ENCODE measurements around the gene GGCT.

GGCT gene

DNA sequence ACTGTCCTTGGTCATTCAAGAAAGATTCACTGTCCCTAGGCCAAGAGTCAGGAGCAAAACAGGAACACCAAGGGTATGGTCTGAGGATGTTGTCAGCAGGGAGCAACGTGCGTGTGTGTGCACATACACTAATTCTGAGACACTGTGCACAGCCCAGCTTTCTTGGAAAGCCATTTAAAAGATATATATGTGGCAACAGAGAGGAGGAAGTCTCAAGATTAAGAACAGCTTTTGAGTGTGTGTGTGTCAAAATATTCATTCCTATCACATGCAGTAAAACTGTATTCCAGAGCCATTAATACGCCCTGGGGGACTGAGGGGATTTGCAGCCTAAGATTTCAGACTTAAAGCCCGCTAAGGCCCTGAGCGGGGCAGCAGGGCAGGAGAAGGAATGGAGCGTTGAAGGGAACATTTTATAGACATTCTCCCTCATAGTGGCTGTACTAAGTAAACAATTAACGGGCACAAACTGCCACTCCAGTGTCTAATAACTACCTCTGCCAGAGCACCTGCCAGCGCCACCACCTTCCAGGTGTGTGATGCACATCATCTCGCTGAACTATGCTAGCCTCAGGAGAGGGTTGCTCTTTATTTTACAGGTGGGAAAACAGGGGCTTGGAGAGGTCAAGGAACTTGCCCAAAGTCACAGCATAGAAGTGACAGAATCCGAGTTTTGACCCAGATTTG, 28.0 kb downstream of the GGCT start:
- DNase-seq = no peak

DNA sequence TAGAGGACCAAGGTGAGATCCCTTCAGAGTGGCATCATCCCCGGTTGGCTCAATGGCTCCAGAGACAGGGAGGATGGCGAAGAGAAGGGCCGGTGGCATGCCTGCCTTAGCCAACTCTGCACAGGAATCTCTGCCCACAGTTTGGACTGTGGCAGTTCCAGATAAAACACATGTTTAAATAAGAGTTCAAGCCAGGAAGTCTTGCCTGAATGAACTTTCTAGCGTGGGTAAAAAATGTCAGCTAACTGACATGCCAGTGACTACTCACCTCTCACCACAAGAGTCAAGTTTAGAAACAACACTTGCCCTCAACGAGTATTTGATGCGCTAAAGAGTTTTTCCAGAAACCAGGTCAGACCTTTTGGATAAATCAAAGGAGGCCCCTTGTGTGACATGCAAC, 29.0 kb downstream of the GGCT start:
- DNase-seq = no peak

DNA sequence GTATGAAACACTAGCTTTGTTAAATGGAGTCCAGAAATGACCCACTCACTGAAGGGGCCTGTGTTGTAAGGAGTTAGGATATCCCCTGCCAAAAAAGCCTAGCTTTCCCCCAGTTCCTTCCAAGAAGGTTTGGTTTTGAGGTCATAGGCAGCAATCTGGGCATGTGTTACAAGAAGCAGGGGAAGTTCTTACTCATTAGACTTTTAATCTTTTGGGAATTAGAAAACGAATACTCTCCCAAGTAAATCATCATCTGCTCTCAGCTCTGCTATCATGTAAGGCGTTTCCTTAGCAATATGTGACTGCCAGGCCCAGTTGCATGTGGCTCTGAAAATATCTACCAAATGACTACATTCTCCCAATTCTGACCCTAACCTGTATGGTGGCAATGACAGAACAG, 29.7 kb downstream of the GGCT start:
- no peak for DNase-seq

DNA sequence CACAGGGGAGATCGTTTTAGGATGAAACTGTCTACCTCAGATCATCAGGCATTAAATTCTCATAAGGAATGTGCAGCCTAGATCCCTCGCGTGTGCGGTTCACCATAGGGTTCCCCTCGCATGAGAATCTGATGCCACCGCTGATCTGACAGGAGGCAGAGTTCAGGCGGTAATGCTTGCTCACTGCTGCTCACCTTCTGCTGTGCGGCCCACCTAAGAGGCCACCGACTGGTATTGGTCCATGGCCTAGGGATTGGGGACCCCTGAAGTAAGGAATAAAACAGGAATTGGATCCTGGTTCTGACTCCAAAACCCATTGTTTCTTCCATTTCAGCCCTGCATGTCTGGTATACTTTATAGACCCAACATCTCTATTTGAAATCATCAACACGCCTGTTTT, 30.1 kb downstream of the GGCT start:
- no peak for DNase-seq

DNA sequence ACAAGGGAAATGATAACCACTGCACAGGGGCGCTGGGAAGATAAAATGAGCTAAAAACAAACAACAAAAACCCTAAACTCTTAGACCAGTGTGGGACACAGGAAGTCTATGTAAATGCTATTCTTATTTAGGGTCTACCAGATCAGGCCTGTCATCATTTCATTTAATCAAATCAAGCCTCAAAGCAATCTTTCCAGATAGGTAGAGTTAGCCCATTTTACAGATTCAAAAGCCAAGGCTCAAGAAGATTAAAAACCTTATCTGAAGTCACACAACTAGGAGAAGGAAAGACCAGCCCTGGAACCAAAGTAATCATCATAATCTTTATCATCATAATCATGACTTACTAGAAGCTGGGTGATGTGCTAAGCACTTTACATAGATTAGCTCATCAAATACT, 30.7 kb downstream of the GGCT start:
- DNase-seq = no peak

DNA sequence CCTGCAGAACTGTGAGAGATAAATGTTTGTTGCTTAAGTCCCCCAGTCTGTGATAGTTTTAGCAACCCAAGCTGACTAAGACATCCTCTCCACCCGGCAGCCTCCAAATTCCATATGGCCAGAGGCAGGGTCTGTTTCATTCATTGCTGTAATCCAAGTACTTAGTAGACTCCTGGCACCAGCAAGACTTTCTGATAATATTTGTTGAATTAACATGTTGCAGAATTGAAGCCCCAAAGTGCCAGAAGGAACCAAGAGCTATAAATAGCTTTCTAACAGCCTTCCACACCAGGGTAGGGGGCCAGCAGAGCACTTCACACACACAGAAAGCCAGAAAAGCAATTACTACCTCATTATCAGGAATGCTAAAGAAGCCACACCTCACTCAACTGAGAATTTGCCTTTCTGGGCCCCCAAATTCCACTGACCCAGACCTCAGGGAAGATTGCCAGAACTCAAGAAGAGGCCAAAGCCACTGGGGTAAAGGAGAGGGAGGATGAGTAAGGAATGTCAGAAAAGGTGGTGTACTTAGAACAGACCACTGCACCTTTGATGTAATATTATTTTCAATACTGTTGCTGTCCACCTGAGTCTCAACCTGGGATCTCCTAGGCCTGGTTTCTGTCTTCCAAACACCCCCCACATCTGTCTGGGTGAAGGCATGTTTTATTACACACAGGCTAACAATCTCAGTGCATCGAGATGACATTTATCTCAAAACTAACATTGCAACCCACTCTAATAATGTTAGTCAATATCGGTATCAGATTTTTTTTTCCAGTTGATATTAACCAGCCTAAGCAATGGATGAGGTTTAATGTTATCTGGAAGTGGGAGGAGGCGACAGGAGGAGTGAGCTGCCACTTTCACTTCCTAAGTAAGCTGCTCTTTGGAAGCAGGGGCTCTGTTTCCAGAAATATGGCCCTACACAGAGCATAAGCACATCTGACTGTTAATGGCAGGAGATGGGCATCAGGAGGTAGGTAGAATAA, 31.5 kb downstream of the GGCT start:
- no peak for DNase-seq

DNA sequence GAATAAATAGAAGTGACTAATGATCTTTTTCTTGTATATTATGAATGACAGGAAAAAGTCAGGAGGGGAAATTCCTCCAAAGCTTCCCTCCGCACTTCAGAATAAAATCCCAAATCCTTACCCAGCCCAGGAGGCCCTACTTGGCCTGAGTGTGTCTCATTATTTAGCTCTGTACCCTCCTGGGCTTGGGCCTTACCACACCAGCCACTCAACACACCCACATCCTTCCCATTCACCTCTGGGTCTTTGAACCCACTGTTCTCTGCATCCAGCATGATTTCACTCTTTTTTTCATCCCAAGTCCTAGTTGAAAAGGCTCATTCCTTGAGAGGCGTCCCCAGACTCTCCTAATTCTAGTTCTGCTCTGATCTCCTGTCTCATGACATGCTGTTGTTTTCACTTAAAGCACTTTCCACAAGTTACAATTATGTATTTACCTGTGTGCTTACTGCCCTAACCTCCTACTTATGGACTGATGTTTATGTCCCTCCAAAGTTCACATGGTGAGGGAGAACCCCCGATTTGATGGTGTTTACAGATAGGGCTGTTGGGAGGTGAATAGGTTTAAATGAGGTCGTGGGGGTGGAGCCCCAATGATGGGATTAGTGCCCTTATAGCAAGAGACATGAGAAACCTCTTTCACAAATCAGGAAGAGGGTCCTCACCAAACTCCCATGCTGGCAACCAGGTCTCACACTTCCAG, 32.4 kb downstream of the GGCT start:
- DNase-seq = no peak

DNA sequence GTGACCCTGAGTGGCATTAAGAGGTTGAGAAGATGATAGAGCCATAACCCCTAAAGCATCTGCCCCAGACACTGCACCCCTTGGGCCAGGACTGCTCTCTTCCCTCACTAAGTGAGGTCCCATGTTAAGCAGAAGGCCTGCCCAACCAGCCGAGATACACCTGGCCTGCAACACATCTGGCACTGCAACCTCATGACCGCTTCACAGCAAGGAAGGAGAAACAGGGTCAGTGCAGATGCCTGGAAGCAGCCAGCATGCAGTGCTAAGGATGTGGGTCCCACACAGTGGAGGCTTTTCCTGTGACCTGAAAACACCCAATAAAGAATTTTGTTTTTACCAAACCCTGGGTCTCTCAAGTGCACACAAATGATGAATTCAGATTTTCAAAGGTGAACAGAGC, 33.4 kb downstream of the GGCT start:
- no peak for DNase-seq

DNA sequence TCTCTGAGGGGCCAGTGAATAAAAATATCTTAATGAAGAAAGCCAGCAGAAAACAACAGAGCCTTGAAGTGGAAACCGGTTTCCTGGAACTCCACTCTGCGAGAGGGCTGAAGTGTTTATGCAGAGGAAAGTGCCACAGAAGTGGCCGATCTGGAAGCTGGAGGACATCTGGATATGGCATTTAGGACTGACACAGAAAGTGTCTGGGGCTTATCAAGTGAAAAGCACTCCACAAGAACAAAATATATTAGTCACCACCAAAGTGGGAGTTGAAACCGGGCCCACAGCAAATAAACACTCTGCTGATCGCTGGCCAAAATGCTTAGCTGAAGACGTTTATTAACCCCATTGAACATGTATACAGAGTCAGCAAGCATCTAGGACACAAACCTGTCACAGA, 33.9 kb downstream of the GGCT start:
- DNase-seq = no peak

DNA sequence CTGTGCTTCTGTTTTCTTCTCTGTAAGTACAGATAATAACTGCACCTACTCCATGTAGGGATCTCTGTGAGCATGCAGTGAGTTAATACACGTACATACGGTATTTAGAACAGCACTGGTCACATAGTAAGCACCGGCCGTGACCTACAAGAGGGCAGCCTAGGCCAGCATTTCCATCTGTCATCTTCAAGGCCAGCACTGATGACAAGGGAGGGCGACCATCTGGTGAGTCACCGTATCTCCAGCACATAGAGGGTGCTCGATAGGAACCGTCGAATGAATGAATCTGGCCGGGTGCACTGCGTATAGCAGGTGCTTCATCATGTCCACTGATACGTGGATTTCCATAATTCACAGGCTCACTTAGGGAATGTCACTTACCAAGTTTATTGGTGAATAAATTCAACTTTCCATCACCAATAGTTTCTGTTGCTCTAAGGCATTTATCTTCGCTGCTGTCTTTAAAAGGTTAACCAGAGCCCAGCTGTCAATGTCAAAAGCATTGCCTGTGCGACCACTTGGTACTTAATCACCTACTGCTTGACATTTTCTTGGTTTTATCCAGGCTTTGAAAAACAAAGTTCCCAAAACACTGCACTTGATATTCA, 34.4 kb downstream of the GGCT start:
- no peak for DNase-seq

DNA sequence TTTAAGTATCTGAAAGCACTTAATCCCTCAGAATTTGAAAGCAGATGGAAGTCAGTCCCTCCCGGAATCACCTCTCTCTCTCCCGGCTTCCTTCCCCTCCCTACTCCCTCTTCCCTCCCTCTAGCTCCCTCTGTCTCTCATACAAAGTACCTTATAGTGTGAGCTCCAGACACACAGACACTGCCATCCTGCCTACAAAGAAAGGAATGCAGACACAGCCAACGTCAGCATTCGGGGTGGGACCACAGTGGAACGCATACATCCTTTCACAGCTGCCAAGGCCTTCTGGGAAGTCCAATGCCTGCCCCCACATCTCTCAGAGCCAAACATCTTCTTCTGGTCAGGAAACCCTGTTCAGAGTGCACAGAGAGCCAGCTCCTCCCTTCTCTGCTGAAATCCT, 35.3 kb downstream of the GGCT start:
- DNase-seq = no peak

DNA sequence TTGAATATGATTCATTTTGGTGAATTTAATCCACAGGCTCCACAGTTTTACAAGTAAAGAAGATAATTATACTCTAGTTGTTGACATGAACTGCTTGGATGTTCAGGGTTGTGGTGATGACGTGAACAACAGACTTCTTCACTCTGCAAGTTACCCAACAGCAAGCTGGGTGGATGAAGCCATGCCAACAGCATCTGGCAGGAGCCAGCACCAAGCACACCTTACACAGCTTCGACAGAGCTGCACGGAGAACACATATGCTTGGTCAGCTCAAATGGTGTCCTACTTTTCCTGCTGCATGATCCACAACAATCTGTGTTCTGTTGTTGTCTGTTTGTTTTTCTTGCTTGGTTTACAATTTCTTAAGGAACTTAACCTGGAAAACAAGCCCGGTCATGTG, 35.8 kb downstream of the GGCT start:
- DNase-seq = no peak

DNA sequence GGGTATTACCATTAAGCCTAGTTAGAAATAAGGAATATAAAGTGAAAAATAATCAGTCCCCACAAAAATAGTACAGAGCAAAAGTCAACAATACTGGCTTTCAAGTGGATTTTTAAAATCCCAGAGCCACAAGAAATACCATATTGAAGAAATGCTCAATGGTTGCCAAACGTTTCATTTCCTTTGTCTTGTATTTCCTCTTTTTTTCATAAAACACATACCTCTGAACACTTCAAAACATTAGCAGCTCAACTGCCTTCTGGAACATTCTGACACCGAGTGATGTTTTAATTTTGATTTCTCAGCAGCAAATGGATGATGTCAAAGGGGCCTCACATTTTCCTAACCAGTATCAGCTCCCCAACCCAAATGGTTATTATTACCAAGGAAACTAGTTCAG, 36.6 kb downstream of the GGCT start:
- DNase-seq = no peak

DNA sequence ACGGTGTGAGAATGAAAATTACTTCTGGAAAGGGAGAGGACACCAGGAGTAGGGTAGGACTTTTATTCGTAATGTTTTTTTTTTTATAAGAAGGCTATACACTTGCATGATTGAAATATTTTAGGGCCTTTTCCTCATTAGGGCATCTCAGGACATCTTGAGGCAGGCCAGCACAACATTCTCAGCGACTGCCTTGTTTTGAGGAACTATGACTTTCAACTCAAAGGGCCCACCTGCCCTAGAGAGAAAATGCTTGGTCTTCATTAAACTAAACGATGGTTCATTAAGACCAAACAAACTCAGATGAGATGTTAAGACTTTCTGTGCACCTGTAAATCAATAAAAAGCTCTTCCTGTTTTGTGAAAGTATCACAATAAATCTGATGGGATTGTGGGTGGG, 37.4 kb downstream of the GGCT start:
- DNase-seq = no peak

DNA sequence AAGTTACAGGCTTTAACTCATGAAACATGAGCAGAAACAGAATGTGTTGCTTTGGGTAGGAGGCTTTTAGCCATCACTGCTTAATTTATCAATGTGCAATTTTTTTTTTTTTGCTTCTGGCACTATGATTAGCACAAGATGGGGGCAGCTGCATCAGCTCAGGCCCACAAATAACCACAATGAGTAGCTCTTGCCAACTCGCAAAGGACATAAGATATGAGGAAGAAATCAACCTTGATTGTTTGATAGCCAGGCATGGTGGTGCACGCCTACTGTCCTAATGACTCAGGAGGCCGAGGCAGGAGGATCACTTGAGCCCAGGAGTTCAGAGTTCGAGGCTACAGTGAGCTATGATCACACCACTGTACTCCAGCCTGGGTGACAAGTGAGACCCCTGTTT, 38.4 kb downstream of the GGCT start:
- no peak for DNase-seq

DNA sequence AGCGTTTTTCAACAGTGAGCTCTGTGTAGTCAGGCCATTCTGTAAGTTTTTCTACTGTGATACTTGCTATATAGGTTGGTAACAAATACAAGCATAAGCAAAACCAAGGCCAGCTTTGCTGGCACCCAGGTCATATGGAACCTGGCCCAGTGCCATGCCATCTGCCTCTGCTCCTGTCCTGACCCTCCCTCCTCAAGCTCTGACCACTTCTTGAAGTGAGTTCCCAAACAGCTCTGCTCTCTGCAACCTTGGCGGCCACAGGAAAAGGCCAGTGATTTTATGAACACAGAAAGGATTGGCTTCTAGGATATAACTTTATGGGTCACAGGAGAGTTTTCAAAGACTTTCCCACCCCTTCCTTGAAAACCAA, 38.8 kb downstream of the GGCT start:
- DNase-seq = no peak

DNA sequence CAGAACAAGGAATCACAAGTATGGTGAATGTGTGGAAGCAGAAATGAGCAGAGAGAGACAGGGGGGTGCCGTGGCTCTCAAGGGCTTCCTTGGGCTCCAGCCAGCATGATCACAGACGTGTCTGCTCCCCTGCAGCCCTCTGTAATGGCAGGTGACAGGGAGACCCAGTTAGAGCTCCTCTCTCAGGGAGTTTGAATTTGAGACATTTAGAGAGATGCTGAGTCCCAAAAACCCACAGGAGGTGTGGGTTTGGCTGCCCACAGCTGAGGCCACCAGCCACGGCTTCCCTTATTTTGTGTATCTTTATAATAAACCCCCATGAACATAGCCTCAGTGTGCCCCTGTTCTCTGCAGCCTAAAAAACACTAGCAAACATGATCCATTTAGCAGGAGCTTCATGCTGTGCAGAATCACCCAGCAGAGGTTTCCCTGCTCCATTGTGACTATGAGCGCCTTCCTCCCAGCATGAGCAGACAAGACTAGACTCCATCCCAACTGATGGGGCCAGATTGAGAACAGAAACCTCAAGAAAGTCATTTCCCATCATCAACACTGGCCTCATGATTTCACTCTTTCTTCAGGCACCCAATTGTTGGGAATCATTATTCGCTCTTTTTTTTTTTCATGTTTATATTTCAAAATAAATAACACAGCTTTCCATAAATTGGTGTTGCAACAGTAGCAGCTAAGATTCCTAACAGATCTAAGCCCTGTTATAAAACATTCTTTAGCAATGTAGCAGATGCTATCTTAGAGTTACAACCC, 39.4 kb downstream of the GGCT start:
- no peak for DNase-seq

DNA sequence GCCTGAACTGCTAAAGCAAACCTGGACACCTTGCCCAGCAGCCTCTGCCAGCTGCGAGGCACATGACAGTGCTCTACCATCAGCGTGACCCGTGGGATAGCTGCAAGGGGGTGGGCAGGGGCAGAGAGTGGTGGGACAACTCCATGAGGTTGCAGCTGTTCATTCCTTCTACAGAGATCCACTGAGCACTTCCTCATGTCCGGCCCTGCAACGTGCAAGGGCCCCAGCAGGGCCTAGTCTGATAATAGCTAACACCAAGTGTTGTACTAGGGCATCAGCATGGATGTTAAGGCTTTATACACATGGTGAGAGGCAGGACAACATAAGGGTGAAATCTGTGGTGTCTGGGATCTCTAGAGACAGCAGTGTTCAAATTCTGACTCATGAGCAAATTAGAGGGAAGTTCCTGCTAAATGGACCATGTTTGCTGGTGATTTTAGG, 40.4 kb downstream of the GGCT start:
- no peak for DNase-seq

DNA sequence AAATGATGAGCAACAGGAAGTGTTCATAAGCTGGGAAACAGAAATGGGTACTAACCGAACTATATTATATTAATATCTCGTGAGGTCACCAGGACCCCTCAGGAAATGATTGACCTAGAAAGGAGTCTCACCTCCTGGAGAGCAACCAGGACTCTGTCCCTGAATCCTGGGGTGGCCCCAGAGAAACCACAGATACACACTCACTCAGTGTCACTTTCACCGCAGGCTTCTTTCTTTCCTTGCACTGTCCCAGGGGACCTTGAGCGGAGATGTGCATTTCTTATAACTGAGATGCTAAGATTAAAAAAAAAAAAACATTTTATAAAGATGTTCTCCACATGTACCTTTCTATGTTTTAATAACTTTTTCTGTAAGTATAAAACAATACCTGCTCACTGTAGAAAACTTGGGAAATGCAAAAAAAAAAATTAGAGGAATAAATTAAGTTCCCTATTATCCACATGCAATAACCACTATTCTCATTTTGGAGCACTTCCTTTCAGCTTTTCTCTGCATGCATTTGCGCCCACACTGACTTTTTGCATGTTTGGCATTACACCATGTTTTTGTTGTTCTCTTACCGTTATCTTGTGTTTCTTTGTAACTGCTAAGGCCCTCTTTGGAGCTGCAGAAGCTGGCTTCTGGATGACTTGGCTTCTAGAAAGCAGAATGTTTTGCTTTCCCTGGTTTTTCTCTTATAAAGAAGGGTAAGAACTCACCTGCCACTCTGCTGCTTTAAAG, 41.1 kb downstream of the GGCT start:
- DNase-seq = no peak

DNA sequence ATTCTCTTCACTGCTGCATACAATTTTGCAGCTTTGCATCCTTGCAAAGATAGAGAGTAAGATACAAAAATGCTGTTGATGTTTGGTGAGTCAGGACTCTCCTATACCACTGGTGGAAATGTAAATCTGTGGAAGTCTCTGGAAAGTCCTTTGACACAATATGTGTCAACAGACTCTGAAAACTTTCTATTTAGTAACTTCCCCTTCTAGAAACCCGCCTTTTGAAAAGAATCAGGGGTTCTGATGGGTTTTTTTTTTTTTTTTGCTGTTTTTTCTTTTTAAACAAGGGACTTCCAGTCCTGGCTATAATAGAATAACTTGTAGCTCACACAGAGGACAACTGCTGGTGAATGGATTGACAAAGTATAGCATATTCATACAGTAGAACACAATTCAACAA, 42.5 kb downstream of the GGCT start:
- DNase-seq = no peak

DNA sequence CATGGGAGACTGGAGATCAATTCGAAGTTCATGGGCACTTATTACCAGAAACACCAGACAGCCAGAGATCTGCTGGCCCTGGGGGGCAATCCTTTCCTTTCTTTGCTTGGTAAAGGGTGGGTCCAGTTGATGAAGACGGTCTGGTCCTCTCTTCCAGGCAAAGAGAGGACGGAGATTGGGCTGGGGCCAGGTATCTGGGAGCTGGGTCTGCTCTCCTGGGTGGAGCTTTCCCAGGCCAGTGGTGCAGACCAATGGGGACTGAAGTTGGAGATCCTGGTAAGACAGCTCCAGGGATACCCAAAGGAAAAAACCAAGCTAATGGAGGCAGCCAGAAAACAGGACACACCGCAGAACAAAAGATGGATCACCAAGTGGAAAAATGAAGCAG, 44.4 kb downstream of the GGCT start:
- no peak for DNase-seq

All from activated T-cell treated with anti-CD3 and anti-CD28 coated beads, Interleukin-2, amount 50 U/mL, for 1 hour (primary cell).